Upper lobe of left lung (tissue), 6 donors: Measurements from ENCODE around the gene RB1. TPM values are rescaled to one million over a fixed set of nuclear protein-coding genes. Genes with fewer than 3 reads are reported as not detected.
A peak's percentile ranks its signal among the peaks of the same experiment; 100 is the strongest.

Experiments
- ATAC-seq, 2 donors: fragments of 200-7000 bp; cut with Tn5 transposase; one replicate each; pipeline ENCODE4 v1.9.1; 2022; ENCODE audit warnings: mild to moderate bottlenecking in 2 of 2, moderate library complexity in 2 of 2; ENCODE audit not compliant: low FRiP score in 2 of 2
- DNase-seq, 2 donors: peaks; one replicate each; pipeline ENCODE4 v3.0.0-alpha.2; 2019 to 2020
- H3K27ac ChIP-seq, 4 donors: fragments of 200-600 bp; sonication (generic); one replicate each; pipeline ENCODE4 v1.5.1; 2016 to 2019
- H3K27me3 ChIP-seq, 4 donors: fragments of 200-600 bp; sonication (generic); one replicate each; pipeline ENCODE4 v1.5.1; 2017 to 2019
- H3K36me3 ChIP-seq, 4 donors: fragments of 200-600 bp; sonication (generic); one replicate each; pipeline ENCODE4 v1.5.1; 2016 to 2019
- H3K4me1 ChIP-seq, 4 donors: fragments of 200-600 bp; sonication (generic); one replicate each; pipeline ENCODE4 v1.5.1; 2018 to 2019
- H3K4me3 ChIP-seq, 4 donors: fragments of 200-600 bp; sonication (generic); one replicate each; pipeline ENCODE4 v1.5.1; 2017 to 2019; ENCODE audit warnings: mild to moderate bottlenecking in 2 of 4, moderate library complexity in 1 of 4
- H3K9me3 ChIP-seq, 4 donors: fragments of 200-600 bp; sonication (generic); one replicate each; pipeline ENCODE4 v1.5.1; 2018 to 2019
- EP300 ChIP-seq, 4 donors: sonication (generic); formaldehyde crosslinking; IDR thresholded peaks; one replicate each; pipeline ENCODE4 v1.5.1; 2017; ENCODE audit warnings: antibody characterized with exemption in 4 of 4, control low read depth in 2 of 4
- POLR2A ChIP-seq, 4 donors: fragments of 450-650 bp; IDR thresholded peaks; one replicate each; pipeline ENCODE4 v1.5.1; 2016 to 2017; ENCODE audit warnings: antibody characterized with exemption in 4 of 4, mild to moderate bottlenecking in 2 of 4
- POLR2AphosphoS5 ChIP-seq, 2 donors: sonication (generic); formaldehyde crosslinking; IDR thresholded peaks; one replicate each; pipeline ENCODE4 v1.5.1; 2017; ENCODE audit warnings: antibody characterized with exemption in 2 of 2
- WGBS, 2 donors: methylation state at CpG; one replicate each; pipeline ENCODE4 v1.1.5; 2017 to 2018; 5-methylcytosine and 5-hydroxymethylcytosine counted together
- total RNA-seq, 6 donors: library from RNA; depleted of rRNA in 4 of 6; stranded (reverse); fragments of >200 nt in 4 of 6; gene quantifications; one replicate each; pipeline versions ENCODE4 v1.1.0 to v1.2.1, GENCODE V29; 2016 to 2021
- TF ChIP-seq, protein P1 (sequence below), 6 experiments: fragments of 450-650 bp in 4 of 6; fragments of 200-600 bp in 2 of 6; sonication (generic) in 2 of 6; IDR thresholded peaks; one replicate each; pipeline ENCODE4 v1.5.1; 2016 to 2019; ENCODE audit warnings: antibody characterized with exemption in 6 of 6
- donor health status: DM: no; HTN: no; CAD: no; lungs with moderate emphysema.
- donor health status: DM: no; HTN: yes; CAD: no; lungs with severe emphysema.

RB1 gene
- total RNA-seq, 6 donors from 2014 or later, result 20.2 to 46.6 (median 32.9) TPM

DNA sequence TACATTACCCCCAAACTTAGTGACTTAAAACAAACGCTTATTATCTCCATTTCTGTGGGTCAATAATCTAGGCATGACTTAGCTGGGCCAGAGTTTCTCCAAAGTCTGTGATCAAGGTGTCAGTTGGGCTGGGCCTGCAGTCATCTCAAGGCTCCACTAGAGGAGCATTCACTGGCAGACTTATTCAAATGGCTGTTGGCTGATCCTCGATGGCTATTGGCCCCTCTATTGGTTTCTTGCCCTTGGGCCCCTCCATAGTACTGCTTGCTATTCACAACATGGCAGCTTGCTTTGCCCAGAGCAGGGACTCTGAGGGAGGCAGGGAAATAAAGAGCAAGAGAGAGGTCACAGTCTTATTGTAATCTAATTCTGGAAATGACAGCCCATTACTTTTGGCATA lies 171.7 kb downstream of the RB1 start:
- ATAC-seq, result no peak
- WGBS, 2 donors, result 100% methylated on average over 2 of the region's 2 CpGs
- TF ChIP-seq, protein P1, sequence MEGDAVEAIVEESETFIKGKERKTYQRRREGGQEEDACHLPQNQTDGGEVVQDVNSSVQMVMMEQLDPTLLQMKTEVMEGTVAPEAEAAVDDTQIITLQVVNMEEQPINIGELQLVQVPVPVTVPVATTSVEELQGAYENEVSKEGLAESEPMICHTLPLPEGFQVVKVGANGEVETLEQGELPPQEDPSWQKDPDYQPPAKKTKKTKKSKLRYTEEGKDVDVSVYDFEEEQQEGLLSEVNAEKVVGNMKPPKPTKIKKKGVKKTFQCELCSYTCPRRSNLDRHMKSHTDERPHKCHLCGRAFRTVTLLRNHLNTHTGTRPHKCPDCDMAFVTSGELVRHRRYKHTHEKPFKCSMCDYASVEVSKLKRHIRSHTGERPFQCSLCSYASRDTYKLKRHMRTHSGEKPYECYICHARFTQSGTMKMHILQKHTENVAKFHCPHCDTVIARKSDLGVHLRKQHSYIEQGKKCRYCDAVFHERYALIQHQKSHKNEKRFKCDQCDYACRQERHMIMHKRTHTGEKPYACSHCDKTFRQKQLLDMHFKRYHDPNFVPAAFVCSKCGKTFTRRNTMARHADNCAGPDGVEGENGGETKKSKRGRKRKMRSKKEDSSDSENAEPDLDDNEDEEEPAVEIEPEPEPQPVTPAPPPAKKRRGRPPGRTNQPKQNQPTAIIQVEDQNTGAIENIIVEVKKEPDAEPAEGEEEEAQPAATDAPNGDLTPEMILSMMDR (IDR thresholded peaks at IDR 0.05), result no peak
- TF ChIP-seq POLR2A (IDR thresholded peaks at IDR 0.05) (no peak), POLR2AphosphoS5 (IDR thresholded peaks at IDR 0.05) (no peak), EP300 (IDR thresholded peaks at IDR 0.05) (no peak)
- DNase-seq, result no peak
- no peak overlapping the region for H3K27ac ChIP-seq
- peaks cover 0 to 15% (median 10%) of the 10 kb centered on the region in 4 donors for H3K36me3 ChIP-seq
- H3K4me1 ChIP-seq, result no peaks in the 10 kb centered on the region
- H3K9me3 ChIP-seq, result no peaks in the 10 kb centered on the region
- no peaks in the 10 kb centered on the region for H3K27me3 ChIP-seq
- H3K4me3 ChIP-seq, result no peak overlapping the region

DNA sequence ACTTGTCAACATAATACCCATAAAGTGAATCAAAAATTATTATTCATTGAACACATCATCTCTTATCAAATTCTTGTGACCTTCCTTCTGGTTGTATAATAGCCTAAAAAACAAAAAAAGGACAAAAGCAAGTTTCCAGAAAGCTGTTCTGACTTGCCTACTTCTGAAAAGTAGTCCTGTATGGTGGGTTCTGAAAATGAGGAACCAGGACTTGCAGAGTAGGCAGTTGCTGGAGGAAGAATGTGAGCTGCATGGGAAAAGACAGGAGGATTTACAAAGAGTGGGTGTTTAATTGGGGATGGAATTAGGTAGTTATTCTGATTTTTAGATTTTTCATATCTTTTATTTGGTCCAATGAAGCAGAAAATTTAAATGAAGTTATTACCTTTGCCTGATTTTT lies 172.7 kb downstream of the RB1 start:
- ATAC-seq (no peak), DNase-seq (no peak)
- H3K4me1 ChIP-seq, result no peaks in the 10 kb centered on the region
- no peaks in the 10 kb centered on the region for H3K9me3 ChIP-seq
- TF ChIP-seq EP300 (IDR thresholded peaks at IDR 0.05) (no peak), POLR2AphosphoS5 (IDR thresholded peaks at IDR 0.05) (no peak), POLR2A (IDR thresholded peaks at IDR 0.05) (no peak)
- TF ChIP-seq, protein P1 (IDR thresholded peaks at IDR 0.05), result no peak
- H3K4me3 ChIP-seq, result no peak overlapping the region
- peaks cover 0 to 23% (median 10%) of the 10 kb centered on the region in 4 donors for H3K36me3 ChIP-seq
- no peaks in the 10 kb centered on the region for H3K27me3 ChIP-seq
- no peak overlapping the region for H3K27ac ChIP-seq

DNA sequence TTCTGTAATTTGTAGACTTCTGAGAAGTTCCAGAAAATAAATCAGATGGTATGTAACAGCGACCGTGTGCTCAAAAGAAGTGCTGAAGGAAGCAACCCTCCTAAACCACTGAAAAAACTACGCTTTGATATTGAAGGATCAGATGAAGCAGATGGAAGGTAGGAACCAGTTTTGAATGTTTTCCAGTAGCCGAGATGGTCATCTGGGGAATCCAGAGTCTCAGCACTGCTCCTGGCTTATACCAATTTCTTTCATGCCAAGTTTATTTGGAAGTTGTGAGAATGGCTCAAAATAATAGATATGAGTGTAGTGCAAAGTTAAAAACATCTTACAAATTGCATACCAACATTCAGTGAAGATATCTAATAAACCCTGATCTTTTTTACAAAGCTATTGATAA lies 173.1 kb downstream of the RB1 start:
- Histone ChIP-seq H3K27ac (peak overlapping the region in 1 of 4 donors; percentile 14), H3K4me3 (no peak overlapping the region)
- no peak for DNase-seq

DNA sequence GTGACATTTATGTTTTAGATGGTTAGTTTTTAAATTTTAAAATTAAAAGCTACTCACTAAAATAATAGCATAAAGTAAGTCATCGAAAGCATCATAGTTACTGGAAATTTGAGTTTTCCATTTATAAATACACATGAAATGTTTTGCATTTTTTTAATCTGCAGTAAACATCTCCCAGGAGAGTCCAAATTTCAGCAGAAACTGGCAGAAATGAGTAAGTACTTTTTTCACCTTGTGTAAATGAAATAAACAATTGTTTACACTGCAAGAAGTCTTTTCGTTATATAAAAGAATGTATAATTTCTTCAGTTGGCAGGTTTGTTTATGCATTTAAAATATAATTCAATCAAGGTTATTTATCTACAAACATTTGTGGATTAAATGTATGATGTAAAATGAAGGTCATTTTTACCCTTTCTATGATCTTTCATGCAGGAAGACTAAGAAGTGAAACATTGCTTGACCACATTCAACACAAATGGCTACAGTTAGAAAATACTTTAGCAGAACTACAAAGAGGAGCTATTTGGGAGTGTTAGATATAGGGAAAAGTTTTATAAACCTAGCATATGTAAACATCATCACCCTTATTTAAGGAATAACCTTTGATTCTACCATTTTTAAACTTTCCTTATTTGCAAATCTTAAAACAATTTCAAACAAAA lies 173.8 kb downstream of the RB1 start:
- 91 to 94% methylated on average over 2 of the region's 2 CpGs for WGBS, 2 donors
- H3K36me3 ChIP-seq, result peaks cover 0 to 23% (median 10%) of the 10 kb centered on the region in 4 donors

More for the DNA sequence above, 173.1 kb downstream of the RB1 start:
- H3K36me3 ChIP-seq, result peaks cover 0 to 23% (median 10%) of the 10 kb centered on the region in 4 donors
- no peaks in the 10 kb centered on the region for H3K27me3 ChIP-seq
- WGBS, 2 donors, result 58 to 64% methylated on average over 4 of the region's 4 CpGs
- H3K9me3 ChIP-seq, result no peaks in the 10 kb centered on the region
- ATAC-seq, result no peak
- TF ChIP-seq POLR2A (IDR thresholded peaks at IDR 0.05) (no peak), POLR2AphosphoS5 (IDR thresholded peaks at IDR 0.05) (no peak), EP300 (IDR thresholded peaks at IDR 0.05) (no peak)
- TF ChIP-seq, protein P1 (IDR thresholded peaks at IDR 0.05), result no peak
- no peaks in the 10 kb centered on the region for H3K4me1 ChIP-seq

DNA sequence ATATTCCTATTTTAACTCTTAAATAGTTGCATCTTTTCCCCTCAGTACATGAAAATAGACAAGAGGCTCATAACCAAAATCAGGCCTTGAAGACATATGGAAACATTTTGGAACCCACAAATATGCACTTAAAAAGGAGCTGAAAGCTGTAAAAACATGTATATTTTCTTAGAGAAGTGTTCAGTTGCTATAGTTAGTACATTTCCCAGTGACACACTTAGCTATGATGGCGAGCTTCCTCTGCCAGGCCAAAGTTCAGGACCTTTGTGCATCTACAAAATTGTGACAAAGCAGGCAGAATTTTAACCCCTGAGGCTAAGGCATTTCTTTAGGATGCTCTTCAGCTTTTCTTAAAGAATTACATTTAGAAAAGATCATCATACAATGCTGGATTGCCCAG lies 174.8 kb downstream of the RB1 start:
- TF ChIP-seq POLR2AphosphoS5 (IDR thresholded peaks at IDR 0.05), result no peak
- TF ChIP-seq, protein P1 (IDR thresholded peaks at IDR 0.05), result no peak
- no peak for TF ChIP-seq POLR2A (IDR thresholded peaks at IDR 0.05)
- TF ChIP-seq EP300 (IDR thresholded peaks at IDR 0.05), result no peak
- ATAC-seq (no peak), DNase-seq (no peak)
- H3K27me3 ChIP-seq, result no peaks in the 10 kb centered on the region
- no peaks in the 10 kb centered on the region for H3K4me1 ChIP-seq
- no peaks in the 10 kb centered on the region for H3K9me3 ChIP-seq
- H3K4me3 ChIP-seq, result no peak overlapping the region
- WGBS, 2 donors, result 62 to 67% methylated on average over 1 of the region's 1 CpG
- H3K36me3 ChIP-seq, result peaks cover 0 to 23% (median 10%) of the 10 kb centered on the region in 4 donors
- no peak overlapping the region for H3K27ac ChIP-seq

More for the DNA sequence above, 173.8 kb downstream of the RB1 start:
- H3K27ac ChIP-seq, result peak overlapping the region in 1 of 4 donors; percentile 8
- H3K4me3 ChIP-seq, result no peak overlapping the region
- no peaks in the 10 kb centered on the region for H3K27me3 ChIP-seq
- no peaks in the 10 kb centered on the region for H3K4me1 ChIP-seq
- no peaks in the 10 kb centered on the region for H3K9me3 ChIP-seq
- DNase-seq (no peak), ATAC-seq (no peak)
- TF ChIP-seq POLR2AphosphoS5 (IDR thresholded peaks at IDR 0.05) (no peak), EP300 (IDR thresholded peaks at IDR 0.05) (no peak)
